GM13976 (cell line): ENCODE data around the gene GALNT9.

Source experiments
- DNase-seq: peaks from one replicate; pipeline ENCODE4 v3.0.0; 2012; ENCODE audit warnings: low spot score
- CTCF ChIP-seq: IDR thresholded peaks from 2 replicates; pipeline ENCODE4 v1.5.1; 2012; ENCODE audit warnings: borderline replicate concordance, mild to moderate bottlenecking; ENCODE audit not compliant: insufficient read depth; ENCODE audit errors: extremely low read depth, missing control alignments, control extremely low read depth
- in situ Hi-C: fragments of 300-500 bp; cut with MboI; formaldehyde crosslinking; loops from one replicate; pipeline ENCODE4 v1.12.0; 2022; ENCODE audit warnings: low sequenced_read_pairs, mixed read lengths, inconsistent platforms; ENCODE audit not compliant: unreplicated experiment

Gene GALNT9

GRCh38 chr12:132167611-132168310, 161.6 kb downstream of the GALNT9 start:
- TF ChIP-seq CTCF = no peak
- in situ Hi-C loops = no loop called here
- DNase-seq = no peak

- in situ Hi-C loops = no loop called here
- TF ChIP-seq CTCF = no peak
- no peak for DNase-seq
Observed at GRCh38 chr12:132166801-132167591, 162.4 kb downstream of the GALNT9 start.

- in situ Hi-C loops = no loop called here
- TF ChIP-seq CTCF = no peak
- DNase-seq = no peak
Observed at GRCh38 chr12:132166093-132166492, 163.3 kb downstream of the GALNT9 start.

GRCh38 chr12:132165584-132165983, 163.8 kb downstream of the GALNT9 start:
- in situ Hi-C loops = no loop called here
- no peak for TF ChIP-seq CTCF
- DNase-seq = no peak

GRCh38 chr12:132164426-132164825, 165.0 kb downstream of the GALNT9 start:
- in situ Hi-C loops = no loop called here
- TF ChIP-seq CTCF = no peak
- DNase-seq = no peak

GRCh38 chr12:132163911-132164288, 165.5 kb downstream of the GALNT9 start:
- no peak for DNase-seq
- TF ChIP-seq CTCF = no peak
- in situ Hi-C loops = no loop called here
